Right cardiac atrium (tissue), 5 donors: Measurements from ENCODE around the gene FXYD4. TPM values are rescaled to one million over a fixed set of nuclear protein-coding genes. Genes with fewer than 3 reads are reported as not detected.
A peak's percentile ranks its signal among the peaks of the same experiment; 100 is the strongest.

Source experiments
- ATAC-seq, 2 donors: fragments of 200-7000 bp; cut with Tn5 transposase; one replicate each; pipeline versions ENCODE4 v1.8.0 to v1.9.1; 2020; ENCODE audit warnings: moderate library complexity in 2 of 2, mild to moderate bottlenecking in 1 of 2
- DNase-seq, 3 donors: peaks; one replicate each; pipeline ENCODE4 v3.0.0-alpha.2; 2020
- H3K27ac ChIP-seq: one replicate; pipeline ENCODE4 v1.5.1; 2013; ENCODE audit warnings: mild to moderate bottlenecking, low read length, control low read depth, moderate library complexity
- H3K27me3 ChIP-seq: one replicate; pipeline ENCODE4 v1.6.1; 2013; ENCODE audit not compliant: control insufficient read depth, insufficient read depth
- H3K4me1 ChIP-seq: one replicate; pipeline ENCODE4 v1.6.1; 2013; ENCODE audit warnings: low read length; ENCODE audit not compliant: control insufficient read depth, insufficient read depth
- H3K4me3 ChIP-seq: one replicate; pipeline ENCODE4 v1.5.1; 2013; ENCODE audit warnings: low read length, control low read depth
- H3K9me3 ChIP-seq: one replicate; pipeline ENCODE4 v1.6.1; 2013; ENCODE audit warnings: low read length; ENCODE audit not compliant: control insufficient read depth
- WGBS: extraction: QIAGEN DNeasy Blood & Tissue Kit; methylation state at CpG from one replicate; pipeline ENCODE4 v1.1.7; 2013; 5-methylcytosine and 5-hydroxymethylcytosine counted together
- intact Hi-C, 4 donors: fragments of 100-400 bp; cut with DNase I; formaldehyde crosslinking; loops; one replicate each; pipeline versions ENCODE4 v1.11.0 to v1.14.0; 2022 to 2023
- polyA plus RNA-seq: library from polyadenylated mRNA; stranded (reverse); fragments of 200-250 nt; gene quantifications from one replicate; pipeline ENCODE4 v1.2.3, GENCODE V29; 2013
- total RNA-seq, 4 donors: library from RNA; stranded (reverse); fragmentation: NEBNext Ultra II Directional; extraction: Animal tissue kit (Norgen Biotek cat#: 25700); gene quantifications; one replicate each; pipeline ENCODE4 v1.2.1, GENCODE V29; 2021
- donor health status: healthy with polysubstance abuse.
- donor health status: DM: no; HTN: yes; CAD: no.
- donor health status: DM: no; HTN: no; CAD: no.
- donor health status: DM: no; HTN: yes; CAD: no; lungs with severe emphysema.
- donor health status: DM: yes; HTN: yes; CAD: no.

FXYD4 gene
- total and polyA plus RNA-seq, 5 donors, result not detected

DNA sequence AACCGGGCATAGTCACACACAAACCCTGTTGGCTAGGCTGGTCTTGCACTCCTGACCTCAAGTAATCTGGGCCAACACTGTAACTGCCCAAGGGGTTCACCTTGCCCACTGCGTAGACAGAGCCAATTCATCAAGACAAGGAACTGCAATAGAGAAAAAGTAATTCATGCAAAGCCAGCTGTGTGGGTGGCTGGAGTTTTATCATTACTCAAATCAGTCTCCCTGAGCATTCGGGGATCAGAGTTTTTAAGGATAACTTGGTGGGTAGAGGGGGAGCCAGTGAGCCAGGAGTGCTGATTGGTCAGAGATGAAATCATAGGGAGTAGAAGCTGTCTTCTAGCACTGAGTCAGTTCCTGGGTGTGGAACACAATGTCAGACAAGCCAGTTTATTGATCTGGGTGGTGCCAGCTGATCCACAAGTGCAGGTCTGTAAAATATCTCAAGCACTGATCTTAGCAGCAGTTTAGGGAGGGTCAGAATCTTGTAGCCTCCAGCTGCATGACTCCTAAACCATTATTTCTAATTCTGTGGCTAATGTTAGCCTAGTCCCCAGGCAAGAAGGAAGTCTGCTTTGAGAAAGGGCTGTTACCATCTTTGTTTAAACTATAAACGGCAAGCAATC is 15.6 kb upstream of the FXYD4 start:
- DNase-seq (no peak), ATAC-seq (no peak)
- no peaks in the 10 kb centered on the region for H3K9me3 ChIP-seq
- 63% methylated on average over 4 of the region's 4 CpGs for WGBS
- no peaks in the 10 kb centered on the region for H3K27me3 ChIP-seq
- H3K4me3 ChIP-seq, result no peak overlapping the region
- H3K4me1 ChIP-seq, result no peaks in the 10 kb centered on the region
- intact Hi-C loops, result loop anchor here in 1 of 4 donors (10.0 kb wide), 1 partner anchor 151 kb away; no protein-coding TSS in a partner anchor
- no peak overlapping the region for H3K27ac ChIP-seq

DNA sequence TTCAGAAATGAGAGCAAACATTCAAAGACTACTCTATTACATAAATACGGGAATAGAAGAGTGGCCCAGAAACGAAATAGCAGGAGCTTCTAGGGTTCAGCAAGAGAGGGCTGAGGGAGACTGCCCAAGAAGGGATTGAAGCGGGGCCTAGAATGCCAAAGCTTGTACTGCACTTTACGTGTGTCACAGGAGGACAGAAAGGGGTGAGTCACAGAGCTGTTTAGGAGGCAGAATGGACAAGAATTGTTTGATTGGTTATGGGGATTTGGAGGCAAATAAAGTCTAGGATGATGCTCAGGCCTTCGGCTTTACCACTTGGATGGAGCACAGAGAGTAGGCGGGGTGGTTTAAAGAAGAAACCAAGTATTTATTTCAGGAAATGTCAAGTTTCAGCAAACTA is 11.3 kb upstream of the FXYD4 start:
- ATAC-seq (no peak), DNase-seq (no peak)
- H3K27me3 ChIP-seq, result no peaks in the 10 kb centered on the region
- no peak overlapping the region for H3K27ac ChIP-seq
- WGBS, result 77% methylated on average over 6 of the region's 6 CpGs
- no peaks in the 10 kb centered on the region for H3K4me1 ChIP-seq
- H3K9me3 ChIP-seq, result no peaks in the 10 kb centered on the region
- intact Hi-C loops, result no loop called here
- no peak overlapping the region for H3K4me3 ChIP-seq

DNA sequence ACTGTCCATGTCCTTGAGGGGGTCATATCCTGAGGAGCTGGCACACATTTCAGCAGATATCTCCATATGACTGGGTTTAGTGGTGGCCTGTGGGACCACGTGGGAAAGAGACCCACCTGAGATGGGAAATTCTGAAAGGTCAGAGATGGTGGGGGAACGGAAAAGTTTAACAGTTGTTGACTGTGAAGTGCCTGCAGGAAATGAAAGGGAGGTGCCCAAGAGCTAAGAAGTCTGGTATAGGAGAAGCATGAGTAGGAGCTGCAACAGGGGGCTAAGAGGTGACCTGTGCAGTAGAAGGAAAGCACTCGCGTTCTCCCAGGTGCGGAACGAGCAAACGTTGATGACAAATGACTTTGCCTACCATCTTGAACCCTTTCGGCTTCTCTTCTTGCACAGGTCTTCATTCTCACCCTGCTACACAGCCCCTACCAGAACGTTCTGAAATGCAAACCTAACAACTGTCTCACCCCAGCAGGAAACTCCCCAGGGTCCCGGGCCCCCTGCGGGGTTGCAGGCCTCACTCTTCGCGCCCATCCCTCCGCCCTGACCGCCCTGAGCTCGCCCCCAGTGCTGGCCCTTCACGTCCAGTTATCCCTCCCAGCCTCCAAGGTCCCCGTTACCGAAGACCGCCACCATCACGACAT is 9.8 kb upstream of the FXYD4 start:
- ATAC-seq (no peak), DNase-seq (peak in 1 of 3 donors; percentile 4)
- H3K27me3 ChIP-seq, result no peaks in the 10 kb centered on the region
- no peak overlapping the region for H3K27ac ChIP-seq
- H3K4me1 ChIP-seq, result no peaks in the 10 kb centered on the region
- 21% methylated on average over 21 of the region's 21 CpGs for WGBS
- no peaks in the 10 kb centered on the region for H3K9me3 ChIP-seq
- peak overlapping the region; percentile 45 for H3K4me3 ChIP-seq
- intact Hi-C loops, result no loop called here

DNA sequence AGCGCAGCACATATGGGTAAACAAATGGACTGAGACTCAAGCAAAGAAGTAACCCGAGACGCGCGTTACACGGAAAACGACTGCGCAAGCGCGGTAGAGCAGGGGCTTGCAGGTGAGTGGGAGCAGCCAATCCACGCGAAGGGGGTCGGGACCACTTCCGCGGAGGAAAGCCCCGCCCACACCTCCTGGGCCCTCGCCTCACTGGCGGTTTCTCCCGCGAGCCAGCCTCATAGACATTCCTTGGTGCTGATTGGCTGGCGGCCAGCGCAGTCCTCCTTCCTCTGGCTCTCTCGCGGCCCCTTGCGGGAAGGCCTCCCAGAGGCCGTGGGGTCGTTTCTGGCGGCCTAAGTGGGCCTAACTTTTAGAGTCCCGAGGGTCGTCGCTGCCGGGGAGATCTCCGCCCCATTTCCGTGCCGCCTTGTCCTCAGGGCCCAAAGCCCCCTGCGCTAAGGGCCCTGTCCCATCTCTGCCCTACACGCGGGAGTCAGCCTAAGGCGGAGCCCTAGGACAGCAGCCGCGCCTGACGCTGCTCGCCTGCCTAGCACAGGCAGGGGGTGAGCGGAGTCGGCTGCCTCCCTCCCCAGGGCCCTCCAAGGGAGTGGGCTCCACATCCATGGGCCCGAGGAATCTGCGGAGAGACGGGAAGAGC is 9.1 kb upstream of the FXYD4 start:
- peak overlapping the region; percentile 9 for H3K27ac ChIP-seq
- DNase-seq (peak; percentile 97 to 99 (median 99)), ATAC-seq (peak; percentile 98)
- H3K27me3 ChIP-seq, result no peaks in the 10 kb centered on the region
- intact Hi-C loops, result no loop called here
- H3K4me3 ChIP-seq, result peak overlapping the region; percentile 45
- no peaks in the 10 kb centered on the region for H3K9me3 ChIP-seq
- no peaks in the 10 kb centered on the region for H3K4me1 ChIP-seq
- WGBS, result 6% methylated on average over 48 of the region's 48 CpGs

DNA sequence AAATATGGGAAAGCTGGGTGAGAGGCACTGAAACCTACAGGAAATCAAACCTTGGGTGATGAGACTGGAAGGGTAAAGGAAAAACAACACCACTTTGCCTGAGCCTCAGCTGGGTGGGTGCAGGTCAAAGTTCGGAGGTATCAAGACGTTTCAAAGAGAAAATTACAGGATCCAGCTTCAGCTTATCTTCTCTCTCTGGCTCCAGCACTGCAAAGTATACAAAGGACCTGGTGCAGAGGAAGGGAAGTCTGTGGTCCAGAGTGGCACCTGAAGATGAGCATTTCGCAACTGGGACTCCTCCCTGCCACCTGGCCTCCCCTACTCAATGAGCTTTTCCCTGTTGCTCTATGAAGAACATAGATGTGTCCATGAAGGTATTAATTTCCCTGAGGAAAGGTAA is 6.4 kb upstream of the FXYD4 start:
- H3K4me1 ChIP-seq, result no peaks in the 10 kb centered on the region
- 74% methylated on average over 3 of the region's 3 CpGs for WGBS
- H3K27me3 ChIP-seq, result no peaks in the 10 kb centered on the region
- no peaks in the 10 kb centered on the region for H3K9me3 ChIP-seq
- no peak overlapping the region for H3K27ac ChIP-seq
- no peak overlapping the region for H3K4me3 ChIP-seq
- DNase-seq, result peak in 1 of 3 donors; percentile 2
- intact Hi-C loops, result no loop called here
- no peak for ATAC-seq

DNA sequence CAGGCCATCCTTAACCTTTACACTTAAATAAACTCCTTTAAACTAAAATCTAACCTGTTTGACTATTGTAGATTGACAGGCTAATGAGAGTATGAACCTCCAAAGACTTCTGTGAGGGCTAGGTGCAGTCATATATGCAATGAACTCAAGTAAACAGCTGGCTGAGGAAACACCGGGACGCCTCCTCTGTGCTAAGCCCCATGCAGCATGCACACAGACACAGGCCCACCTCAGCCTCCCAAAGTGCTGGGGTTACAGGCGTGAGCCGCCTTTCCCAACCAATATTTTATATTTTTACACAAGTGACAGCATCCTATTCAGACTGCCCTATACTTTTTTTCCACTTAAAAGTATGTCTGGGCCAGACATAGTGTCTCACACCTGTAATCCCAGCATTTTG is 1.5 kb upstream of the FXYD4 start:
- intact Hi-C loops, result no loop called here
- no peaks in the 10 kb centered on the region for H3K27me3 ChIP-seq
- no peaks in the 10 kb centered on the region for H3K9me3 ChIP-seq
- no peak overlapping the region for H3K4me3 ChIP-seq
- no peak for ATAC-seq
- H3K27ac ChIP-seq, result no peak overlapping the region
- 96% methylated on average over 4 of the region's 4 CpGs for WGBS
- no peak for DNase-seq
- peaks cover 2% of the 10 kb centered on the region for H3K4me1 ChIP-seq

DNA sequence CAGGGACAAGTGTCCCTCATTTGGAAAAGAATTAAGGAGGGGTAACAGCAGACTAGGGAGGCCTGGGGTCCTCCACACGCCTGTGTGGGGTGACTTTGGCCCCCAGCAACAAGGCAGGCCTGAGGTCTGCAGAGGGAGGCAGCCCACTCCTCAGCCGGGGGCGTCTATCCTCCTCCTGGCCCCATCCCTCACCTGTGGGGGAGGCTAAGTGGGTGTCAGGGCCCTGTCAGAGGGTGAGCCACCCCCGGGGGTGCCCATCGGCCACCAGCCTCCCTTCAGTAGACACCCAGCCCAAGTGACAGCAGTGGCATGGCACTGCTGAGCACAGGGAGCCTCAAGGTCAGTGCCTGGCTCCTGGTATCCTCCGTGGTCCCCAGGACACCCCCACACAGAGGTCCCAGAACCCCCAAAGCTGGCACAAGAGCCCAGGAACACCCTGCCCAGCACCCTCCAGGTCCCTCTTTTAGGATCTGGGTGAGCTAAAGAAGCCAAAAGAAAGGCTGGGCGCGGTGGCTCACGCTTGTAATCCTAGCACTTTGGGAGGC is 693 bp upstream of the FXYD4 start:
- H3K4me1 ChIP-seq, result peaks cover 2% of the 10 kb centered on the region
- H3K9me3 ChIP-seq, result no peaks in the 10 kb centered on the region
- DNase-seq (no peak), ATAC-seq (peak in 1 of 2 donors; percentile 55)
- H3K4me3 ChIP-seq, result no peak overlapping the region
- no peak overlapping the region for H3K27ac ChIP-seq
- no peaks in the 10 kb centered on the region for H3K27me3 ChIP-seq
- 87% methylated on average over 9 of the region's 9 CpGs for WGBS
- intact Hi-C loops, result no loop called here

GRCh38 chr10:43372765-43373361 is 1.4 kb downstream of the FXYD4 start:
- H3K4me3 ChIP-seq, result no peak overlapping the region
- H3K27ac ChIP-seq, result no peak overlapping the region
- peaks cover 2% of the 10 kb centered on the region for H3K4me1 ChIP-seq
- ATAC-seq (no peak), DNase-seq (no peak)
- H3K27me3 ChIP-seq, result no peaks in the 10 kb centered on the region
- 94% methylated on average over 1 of the region's 1 CpG for WGBS
- intact Hi-C loops, result no loop called here
- H3K9me3 ChIP-seq, result no peaks in the 10 kb centered on the region

DNA sequence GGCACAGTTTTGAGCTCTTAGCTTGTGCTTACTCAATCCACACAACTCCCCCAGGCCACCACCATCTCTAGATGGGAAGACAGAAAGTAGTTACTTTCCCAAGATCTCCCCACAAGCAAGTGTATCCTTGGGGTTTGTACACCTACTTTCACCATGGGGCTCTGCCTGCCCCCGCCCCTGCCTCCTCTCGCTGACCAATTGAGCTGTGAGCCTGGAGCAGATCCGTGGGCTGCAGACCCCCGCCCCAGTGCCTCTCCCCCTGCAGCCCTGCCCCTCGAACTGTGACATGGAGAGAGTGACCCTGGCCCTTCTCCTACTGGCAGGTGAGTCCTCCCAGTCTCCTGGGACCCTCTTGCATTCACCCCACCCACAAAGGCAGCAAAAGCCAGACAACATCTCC is 2.0 kb downstream of the FXYD4 start:
- ATAC-seq (no peak), DNase-seq (no peak)
- Histone ChIP-seq H3K27me3 (no peaks in the 10 kb centered on the region), H3K4me1 (peaks cover 2% of the 10 kb centered on the region), H3K27ac (no peak overlapping the region), H3K9me3 (no peaks in the 10 kb centered on the region), H3K4me3 (no peak overlapping the region)
- intact Hi-C loops, result no loop called here
- WGBS, result 76% methylated on average over 5 of the region's 5 CpGs

DNA sequence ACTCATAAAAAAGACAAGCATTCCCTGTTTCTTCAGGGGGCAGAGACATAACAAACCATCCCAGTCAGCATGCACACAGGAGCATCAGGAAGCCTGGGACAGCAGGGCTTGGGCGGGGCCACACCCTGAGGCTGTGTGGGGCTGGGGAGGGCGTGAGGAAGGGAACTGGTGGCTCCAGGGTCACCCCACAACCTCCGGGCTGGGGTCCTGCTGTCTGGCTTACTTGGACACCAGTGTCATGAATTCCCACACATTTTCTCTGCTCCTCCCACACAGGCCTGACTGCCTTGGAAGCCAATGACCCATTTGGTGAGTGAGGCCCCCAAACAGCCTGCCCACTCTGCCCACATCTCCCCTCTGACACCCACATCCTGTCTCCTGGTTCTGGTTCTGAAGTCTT is 2.8 kb downstream of the FXYD4 start:
- no peak overlapping the region for H3K4me3 ChIP-seq
- no peak overlapping the region for H3K27ac ChIP-seq
- intact Hi-C loops, result no loop called here
- H3K27me3 ChIP-seq, result no peaks in the 10 kb centered on the region
- H3K9me3 ChIP-seq, result no peaks in the 10 kb centered on the region
- peaks cover 2% of the 10 kb centered on the region for H3K4me1 ChIP-seq
- DNase-seq (no peak), ATAC-seq (no peak)
- 88% methylated on average over 3 of the region's 3 CpGs for WGBS
